ENCODE results near the gene MYLK4.
A peak's percentile ranks its signal among the peaks of the same experiment; 100 is the strongest.

The MYLK4 gene

DNA sequence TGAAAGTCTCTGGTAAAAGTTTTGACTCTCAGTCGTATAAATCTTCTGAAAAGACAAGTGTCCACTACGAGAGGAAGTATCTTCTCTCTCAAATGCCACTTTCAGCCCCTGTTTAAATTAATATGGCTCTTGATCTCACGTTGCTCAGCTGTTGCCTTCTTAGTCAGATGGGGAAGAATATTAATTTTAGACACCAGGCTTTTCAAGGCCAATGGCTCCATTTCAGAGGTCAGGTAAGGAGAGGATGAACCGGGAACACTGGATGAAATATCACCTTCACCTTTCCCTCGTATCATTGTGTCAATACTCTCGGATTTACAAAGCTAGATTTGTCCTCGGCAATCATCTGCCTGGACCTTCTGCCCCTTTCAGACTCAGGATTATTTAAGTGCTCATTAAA lies at the start of gene MYLK4:
Gene MYLK4 (minus strand): TSS at position 91 of the 400 bp plus-strand sequence. CDS start 1,628 bp downstream, outside the sequence.
- no peak for DNase-seq (ENCODE audit: low read depth, low spot score)
- H3K27ac ChIP-seq: no peak within 1 kb of the TSS

DNA sequence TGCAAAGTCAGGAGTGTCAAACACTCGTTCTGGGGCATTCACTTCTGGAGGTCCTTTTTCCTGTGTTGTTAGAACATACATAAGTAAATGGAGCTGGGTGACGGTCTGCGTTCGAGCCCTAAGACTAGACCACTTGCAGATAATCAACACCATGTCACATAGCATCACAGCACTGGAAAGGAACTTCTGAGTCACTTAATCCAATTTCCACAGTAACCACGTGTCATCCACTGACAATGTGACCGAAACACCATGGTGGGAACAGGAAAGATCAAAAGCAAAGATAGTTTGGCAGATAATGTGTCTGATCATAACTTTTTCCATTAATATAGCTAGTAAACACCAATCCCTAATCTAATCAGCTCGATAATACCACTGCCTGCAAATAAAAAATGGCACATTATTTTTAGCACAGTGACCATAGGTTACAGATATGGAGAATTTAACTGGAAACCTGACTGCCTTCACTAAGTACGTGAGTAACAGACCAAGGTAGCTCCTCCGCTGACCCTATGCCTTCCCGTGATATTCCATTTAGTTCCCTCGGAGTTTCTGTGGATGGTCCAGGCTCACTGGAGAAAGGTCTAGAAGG lies 49.3 kb upstream of the MYLK4 start:
- no peak for DNase-seq (ENCODE audit: low read depth, low spot score)
- no peak overlapping the region for H3K27ac ChIP-seq

DNA sequence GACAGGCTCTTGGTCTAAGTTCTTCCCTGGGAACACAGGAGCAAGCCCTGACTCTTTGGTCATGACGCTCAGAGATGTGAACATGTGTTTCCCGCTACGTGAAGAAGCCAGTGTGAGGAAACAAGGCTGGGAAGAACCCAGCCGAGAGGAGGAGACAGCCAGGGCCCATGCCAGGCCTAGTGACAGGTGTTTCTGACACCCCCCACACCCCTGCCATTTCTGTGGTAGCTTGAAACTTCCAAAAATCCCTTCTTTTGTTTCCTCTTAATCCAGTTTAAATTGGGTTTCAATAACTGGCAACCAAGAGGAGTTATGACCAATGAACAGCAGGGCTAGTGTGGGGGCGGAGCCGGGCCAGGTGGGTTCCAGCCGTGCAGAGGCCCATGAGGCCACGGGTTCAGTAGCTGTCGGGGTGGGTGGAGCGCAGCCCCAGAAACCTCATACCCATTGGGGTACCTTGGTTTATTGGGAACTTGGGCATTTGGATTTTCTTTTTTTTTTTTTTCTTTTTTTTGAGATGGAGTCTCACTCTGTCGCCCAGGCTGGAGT lies 47.9 kb upstream of the MYLK4 start:
- no peak overlapping the region for H3K27ac ChIP-seq
- no peak for DNase-seq (ENCODE audit: low read depth, low spot score)

DNA sequence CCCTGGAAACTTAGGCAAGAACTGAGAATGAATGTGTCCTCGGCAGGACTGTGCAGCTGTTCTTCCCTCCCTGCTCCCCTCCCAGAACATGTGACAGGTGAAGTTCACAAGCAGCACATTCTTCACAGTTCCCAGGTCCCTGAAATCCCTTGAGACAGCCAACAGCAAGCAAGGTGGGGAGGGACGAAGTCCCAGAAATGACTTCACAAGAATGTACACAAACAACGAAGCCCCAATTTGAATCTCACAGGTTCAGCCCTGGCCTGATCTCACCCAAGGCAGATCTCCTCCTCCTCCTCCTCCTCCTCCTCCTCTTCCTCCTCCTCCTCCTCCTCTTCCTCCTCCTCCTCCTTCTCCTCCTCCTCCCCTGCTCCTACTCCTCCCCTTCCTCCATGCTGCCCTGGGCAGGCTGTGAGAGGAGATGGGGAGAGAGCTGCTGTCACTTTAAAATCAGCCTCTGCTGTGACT lies 46.9 kb upstream of the MYLK4 start:
- H3K27ac ChIP-seq: no peak overlapping the region
- DNase-seq (ENCODE audit: low read depth, low spot score): no peak

DNA sequence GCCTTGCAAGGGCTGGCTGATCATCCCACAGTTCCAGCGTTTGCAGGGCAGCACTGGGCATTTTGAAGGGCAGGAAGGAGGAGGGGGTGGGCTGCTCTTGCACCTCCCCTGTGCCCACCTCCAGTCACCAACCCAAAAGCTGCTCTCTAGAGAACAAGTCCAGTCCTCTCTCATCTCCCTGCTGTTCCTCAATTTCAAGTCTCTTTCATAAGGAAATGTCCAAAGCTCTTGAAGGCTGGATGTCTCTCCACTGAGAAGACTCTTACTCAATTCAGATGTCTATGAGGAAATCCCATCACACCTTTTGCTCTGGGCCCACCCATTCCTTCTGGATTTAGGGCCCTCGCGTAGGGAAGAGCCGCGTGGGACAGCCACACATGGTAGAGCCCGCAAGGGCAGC lies 46.1 kb upstream of the MYLK4 start:
- H3K27ac ChIP-seq: no peak overlapping the region
- no peak for DNase-seq (ENCODE audit: low read depth, low spot score)

DNA sequence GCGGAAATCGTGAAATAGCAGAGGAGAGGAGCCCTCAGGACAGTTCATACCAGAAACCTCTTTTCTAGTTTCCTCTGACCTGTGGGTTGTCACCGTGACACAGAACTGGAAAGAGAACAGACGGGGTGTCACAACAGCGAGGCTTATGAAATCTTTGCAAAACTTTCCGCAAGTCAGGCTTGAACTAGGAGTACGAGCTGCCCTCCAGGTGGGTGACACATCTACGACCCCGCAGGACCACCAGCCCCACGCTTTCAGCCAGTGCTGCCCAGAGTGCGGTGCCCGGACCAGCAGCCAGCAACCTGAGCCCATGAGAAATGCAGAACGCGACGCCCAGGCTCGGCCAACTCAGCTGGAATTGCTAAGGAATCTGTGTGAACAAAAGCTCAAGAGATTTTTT lies 45.2 kb upstream of the MYLK4 start:
- H3K27ac ChIP-seq: no peak overlapping the region
- no peak for DNase-seq (ENCODE audit: low read depth, low spot score)

DNA sequence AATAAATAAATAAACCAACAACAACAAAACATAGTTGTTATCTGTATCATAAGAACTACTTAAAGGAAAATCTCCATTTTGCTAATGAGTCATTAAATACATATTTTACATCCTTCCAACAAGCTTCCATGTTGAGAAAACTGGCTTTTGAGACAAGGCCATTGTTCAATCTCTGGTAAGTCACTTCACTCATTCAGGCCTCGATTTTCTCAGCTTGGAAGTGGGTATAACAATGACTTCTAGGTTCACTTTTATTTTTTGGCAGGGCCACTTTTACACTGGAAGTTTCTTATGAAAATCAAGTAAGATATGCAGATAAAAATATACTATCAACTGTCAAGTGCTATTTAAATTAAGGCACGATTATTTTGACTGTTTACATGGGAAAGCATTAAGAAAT lies 44.4 kb upstream of the MYLK4 start:
- DNase-seq (ENCODE audit: low read depth, low spot score): no peak
- peak overlapping the region; percentile 99 for H3K27ac ChIP-seq

DNA sequence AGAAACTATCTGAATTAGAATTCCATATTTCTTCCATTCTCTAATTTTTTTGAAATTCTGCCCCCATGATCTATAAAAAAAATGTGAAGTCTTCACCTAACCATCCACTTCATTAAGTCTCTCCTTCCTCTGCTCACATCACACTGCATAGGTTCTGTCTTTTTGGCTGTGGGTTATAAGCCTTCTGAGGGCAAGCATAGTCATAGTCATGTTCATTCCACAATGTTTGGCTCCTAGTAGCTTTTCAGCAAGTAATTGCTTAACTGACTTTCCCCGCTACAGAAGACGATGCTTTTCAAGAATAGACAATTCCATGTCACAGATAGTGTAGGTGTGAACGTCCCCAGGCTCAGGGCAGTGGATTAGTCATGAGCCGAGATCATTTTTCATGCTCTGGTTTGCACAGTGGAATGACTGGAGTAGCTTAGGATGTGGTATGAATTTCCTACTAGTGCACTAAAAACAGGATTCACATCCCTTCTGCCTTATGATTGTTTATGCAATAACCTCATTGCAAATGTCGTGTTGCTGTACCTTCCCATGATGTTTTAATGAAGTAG lies 43.5 kb upstream of the MYLK4 start:
- DNase-seq (ENCODE audit: low read depth, low spot score): no peak
- peak overlapping the region; percentile 99 for H3K27ac ChIP-seq

DNA sequence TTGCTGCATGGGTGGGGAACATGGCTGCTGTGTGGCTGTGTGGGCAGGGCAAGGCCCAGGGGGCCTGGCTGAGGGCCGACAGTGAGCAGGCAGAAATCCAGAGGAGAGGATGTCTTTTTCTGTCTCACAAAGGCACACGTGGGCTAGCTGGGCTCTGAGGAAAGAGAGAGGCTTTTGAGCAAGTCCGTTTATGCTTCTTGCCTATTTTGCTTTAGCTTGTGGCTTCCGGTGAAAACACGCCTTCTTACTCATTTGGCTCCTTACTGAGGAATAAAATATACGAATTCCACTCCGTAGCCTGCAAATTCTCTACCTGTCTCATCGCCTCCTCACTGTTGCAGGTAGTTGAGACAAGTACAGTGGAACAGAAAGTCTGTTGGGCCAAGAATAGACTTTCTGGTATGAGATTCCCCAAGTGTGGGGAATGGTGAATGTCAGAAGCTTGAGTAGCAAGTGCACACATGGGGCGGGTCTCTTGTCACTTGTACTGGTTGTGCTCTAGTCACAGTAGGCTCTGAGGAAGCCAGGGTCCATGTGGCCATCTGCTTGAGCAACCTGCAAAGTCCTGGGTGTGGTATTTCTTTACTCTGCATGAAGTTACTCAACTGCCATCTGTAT lies 42.9 kb upstream of the MYLK4 start:
- DNase-seq (ENCODE audit: low read depth, low spot score): no peak
- H3K27ac ChIP-seq: peak overlapping the region; percentile 99

DNA sequence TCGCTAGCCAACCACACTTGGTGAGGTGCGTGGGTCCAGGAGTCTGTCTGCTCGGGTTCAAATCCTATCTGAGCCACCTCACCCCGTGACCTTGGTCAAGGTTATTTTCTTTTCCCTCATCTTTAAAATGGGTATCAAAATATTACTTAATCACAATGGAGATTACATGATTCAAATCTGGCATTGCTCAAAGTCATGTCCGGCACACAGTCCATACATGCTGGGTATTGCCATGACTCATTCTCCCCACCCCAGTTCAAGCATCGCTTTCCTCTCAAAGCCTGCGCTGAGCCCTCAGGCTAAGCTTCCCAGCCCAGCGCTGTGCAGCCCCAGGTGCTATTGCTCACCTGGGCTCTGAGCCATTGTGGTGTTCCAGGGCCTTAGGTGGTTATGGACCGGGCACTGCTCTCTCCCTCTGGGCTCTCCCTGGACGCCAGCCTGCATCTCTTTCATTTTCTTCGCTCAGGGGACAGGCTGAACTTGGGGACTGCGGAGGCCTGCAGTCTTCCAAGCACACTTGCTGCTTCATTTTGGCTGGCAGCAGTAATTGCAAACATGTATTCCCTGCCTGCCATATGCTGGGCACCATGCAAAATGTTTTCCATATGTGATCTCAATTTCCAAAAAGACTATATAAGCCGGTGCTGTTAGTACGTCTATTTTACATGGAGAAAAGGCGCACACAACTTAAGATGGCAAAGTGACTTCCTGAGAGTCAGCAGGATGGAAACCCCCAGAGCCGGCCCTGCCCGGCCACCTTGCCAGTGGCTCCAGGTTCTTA lies 41.8 kb upstream of the MYLK4 start:
- no peak for DNase-seq (ENCODE audit: low read depth, low spot score)

DNA sequence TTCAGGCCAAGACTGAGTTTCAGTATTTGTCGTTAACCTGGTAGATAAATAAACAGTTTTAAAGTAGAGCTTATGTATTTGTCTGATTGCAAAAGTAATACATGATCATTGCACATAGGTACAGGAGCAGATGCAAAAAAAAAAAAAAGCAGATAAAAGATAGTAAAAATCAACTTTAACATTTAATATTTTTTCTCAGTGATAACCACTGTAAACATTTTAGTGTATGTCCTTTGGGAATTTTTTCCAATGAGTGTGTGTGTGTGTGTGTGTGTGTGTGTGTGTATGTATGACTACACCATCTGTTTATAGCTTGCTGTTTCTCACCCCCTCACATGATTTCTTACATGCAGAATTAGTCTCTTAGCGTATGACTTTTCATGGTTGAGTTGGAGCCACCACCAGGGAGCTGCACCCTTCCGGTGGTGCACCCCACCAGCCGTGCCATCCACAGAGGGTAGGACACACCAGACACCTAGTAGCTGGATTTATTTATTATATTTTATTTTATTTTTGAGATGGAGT lies 40.8 kb upstream of the MYLK4 start:
- no peak for DNase-seq (ENCODE audit: low read depth, low spot score)
- H3K27ac ChIP-seq: peak overlapping the region; percentile 99

More for the DNA sequence above, 41.8 kb upstream of the MYLK4 start:
- H3K27ac ChIP-seq: peak overlapping the region; percentile 99

DNA sequence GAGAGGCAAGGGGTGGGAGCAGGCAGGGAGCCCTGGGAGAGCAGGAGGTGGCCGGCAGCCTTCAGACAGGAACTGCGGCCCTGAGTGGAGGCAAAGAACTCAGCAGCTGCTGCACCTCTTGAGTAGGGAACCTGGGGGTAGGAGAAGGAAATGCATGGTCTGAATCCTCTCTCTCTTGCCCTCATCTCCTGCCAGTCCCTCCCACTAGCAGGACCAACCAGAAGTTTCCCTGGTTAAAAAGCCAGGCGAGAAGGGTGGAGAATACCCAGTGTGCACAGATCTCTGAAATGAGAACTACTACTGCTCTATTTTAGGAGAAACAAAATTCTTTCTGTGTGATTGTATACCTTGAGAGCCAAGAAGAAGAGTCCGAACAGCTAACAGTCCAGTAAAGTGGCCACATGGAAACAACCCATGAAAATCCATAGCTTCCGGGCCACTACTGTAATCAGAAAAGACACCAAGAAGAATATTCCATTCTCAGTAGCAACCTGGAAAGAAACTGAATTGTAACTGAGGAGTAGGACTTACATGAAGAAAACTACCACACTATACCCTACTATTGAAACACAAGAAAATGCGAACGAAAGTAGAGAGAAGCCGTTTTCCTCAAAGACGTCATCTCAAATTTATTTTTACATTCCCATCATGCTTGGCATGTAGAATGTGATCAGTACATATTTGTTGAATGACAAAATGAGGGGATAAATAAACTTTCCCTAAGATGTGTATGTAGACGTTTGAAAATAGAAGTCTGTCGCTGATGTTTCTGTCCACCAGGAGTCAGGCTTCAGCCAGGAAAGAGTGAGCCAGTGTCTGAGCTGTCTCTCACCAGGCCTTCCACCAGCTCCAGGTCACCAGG lies 40.1 kb upstream of the MYLK4 start:
- H3K27ac ChIP-seq: peak overlapping the region; percentile 99
- no peak for DNase-seq (ENCODE audit: low read depth, low spot score)

DNA sequence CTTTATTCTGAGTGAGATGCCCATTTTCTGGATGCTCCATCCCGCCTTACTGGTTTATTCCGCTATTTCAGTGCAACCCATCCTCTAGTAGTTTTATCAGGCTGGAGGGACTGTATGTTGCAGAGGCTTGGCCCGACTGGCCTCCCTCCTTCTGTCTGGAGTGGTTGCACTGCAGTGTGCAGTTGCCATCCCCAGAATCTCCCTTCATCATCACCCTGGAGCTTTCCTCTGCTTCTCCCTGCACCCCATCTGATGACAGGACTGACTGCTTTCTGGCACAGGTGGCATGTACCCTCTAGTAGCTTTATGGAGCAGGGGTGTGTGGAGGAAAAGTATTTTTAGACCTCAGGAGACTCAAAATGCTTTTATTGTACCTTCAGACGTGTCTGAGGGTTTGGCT lies 35.5 kb upstream of the MYLK4 start:
- no peak overlapping the region for H3K27ac ChIP-seq
- no peak for DNase-seq (ENCODE audit: low read depth, low spot score)

DNA sequence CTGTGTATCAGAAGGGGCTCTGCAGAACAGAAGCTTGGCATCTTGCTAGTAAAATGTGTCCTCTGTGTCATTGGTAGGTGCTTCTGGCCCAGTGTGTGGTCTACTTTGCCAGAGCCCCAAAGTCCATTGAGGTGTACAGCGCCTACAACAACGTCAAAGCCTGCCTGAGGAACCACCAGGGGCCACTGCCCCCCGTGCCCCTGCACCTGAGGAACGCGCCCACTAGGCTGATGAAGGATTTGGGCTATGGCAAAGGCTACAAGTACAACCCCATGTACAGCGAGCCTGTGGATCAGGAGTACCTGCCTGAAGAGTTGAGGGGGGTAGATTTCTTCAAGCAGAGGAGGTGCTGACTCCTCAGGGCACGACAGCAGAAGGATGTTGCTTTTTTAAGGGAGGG lies 34.2 kb upstream of the MYLK4 start:
- H3K27ac ChIP-seq: no peak overlapping the region

DNA sequence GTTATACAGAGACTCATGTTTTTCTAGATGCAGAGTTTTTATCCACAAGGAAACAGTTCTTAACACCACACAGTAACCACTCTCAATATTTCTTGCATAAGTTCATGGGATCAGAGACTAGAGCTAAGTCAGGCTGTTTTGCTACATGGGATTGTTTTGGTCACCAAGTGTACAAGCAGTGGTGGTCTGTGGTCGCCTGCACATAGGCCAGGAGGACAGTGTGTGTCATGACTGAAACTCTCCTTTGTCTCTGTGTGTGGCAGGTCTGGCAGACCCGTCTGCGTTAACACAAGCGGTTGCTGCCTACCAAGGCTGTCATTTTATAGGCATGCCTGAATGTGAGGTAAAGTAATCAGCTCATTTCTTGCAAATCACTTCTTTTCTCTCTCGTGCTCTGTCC lies 33.3 kb upstream of the MYLK4 start:
- H3K27ac ChIP-seq: no peak overlapping the region
- DNase-seq (ENCODE audit: low read depth, low spot score): no peak

More for the DNA sequence above, 34.2 kb upstream of the MYLK4 start:
- no peak for DNase-seq (ENCODE audit: low read depth, low spot score)

DNA sequence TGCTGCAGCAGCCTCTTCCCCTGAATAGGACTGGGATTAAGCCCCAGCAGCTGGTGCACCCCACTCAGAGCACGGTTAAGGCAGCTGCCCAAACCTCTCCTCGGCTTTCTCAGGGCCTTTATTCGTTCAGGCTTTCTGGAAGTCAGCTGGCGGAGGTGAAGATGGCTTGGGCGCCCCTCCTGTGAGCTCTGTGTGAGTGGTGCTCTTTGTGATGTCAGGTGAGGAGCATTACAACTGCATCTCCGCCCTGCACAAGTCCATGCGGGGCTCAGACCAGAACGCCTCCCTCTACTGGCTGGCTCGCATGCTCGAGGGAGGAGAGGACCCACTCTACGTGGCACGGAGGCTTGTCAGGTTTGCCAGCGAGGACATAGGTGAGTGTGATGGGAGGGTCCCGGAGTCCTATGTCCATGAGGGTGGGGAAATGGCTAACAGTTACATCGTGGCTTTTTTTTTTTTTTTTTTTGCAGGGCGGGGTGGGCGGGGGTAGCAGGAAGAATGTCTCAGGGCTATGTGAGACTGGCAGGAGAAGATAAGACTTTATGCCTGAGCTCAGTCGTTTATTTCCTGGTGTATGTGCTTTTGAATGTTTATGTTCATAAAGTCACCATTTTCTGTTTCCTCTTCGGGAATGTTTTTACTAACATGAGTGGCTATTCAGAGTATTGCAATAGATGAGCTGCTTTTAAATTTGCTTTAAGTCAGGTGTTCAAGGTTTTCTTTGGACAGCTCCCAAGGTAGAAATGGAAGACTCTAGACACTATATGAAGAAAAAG lies 32.7 kb upstream of the MYLK4 start:
- DNase-seq (ENCODE audit: low read depth, low spot score): no peak
- H3K27ac ChIP-seq: no peak overlapping the region

DNA sequence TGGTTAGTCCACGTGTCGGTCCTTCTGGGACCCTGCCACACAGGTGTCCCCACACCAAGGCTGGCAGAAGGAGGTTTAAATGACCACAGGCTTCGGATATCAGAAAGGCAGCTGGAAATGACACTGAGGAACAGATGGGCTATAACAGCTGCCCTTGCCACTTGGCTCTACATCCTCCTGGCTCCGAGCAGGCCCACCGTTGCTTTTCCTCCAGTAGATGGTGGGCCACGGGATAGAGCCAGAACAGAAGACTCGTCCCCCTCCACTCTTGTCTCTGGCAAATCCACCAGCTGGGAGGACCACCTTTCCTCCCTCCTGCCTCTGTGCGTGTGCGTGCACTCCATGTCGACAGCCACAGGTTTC lies 32.1 kb upstream of the MYLK4 start:
- no peak overlapping the region for H3K27ac ChIP-seq
- no peak for DNase-seq (ENCODE audit: low read depth, low spot score)

DNA sequence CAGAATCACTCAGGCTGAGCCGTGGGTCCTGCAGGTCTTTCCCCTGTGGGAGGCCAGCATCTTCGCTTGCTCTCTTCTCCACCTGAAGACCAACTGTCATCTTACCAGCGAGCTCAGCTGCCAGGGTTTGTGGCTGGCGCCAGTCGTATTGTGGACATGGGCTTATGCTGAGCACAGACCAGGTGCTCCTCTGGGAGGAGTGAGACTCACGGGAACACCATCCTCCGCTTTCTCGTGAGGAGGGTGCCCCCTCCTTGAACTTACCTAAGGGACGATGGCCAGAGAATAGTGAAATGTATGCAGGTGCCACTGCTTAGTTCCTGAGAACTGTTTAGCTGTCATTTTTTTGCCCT lies 31.6 kb upstream of the MYLK4 start:
- H3K27ac ChIP-seq: no peak overlapping the region
- no peak for DNase-seq (ENCODE audit: low read depth, low spot score)

DNA sequence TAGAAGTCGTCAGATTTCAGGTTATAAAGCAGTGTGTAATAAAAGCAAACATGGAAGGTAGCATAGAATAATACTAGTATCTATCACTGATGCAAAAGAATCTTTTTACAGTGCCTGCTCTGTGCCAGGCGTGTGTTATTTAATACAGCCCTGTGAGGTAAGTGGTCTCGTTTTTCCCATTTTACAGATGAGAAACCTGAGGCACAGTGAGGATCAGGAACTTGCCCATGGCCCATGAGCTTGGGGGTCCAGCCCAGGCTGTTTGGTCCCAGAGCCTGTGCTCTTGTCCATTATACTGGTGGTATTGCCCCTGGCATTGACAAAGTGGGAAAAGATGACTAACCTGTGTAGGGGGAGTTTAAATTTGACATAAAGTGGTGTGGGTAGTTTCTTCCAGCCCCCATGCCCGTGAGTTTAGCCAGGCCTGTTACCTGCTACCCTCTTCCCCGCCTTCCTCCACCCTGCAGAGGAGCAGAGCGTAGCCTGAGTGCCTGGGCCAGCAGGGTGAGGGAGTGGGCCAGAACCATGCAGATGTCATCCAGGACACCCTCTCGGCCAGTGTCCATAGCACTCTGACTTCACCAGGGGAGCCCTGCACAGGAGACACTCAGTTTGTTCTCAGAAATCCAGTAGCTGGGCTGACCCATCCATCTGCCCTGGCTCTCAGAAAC lies 31.1 kb upstream of the MYLK4 start:
- no peak for DNase-seq (ENCODE audit: low read depth, low spot score)
- H3K27ac ChIP-seq: no peak overlapping the region
